Suppressor macrophage treated with lipopolysaccharide for 4 hours (primary cell): Measurements from ENCODE around the gene ANTXR2.

Source experiments
- DNase-seq: peaks from one replicate; pipeline ENCODE4 v3.0.0-alpha.2; 2020

Gene ANTXR2

GRCh38 chr4:80091688-80092087, 18.7 kb upstream of the ANTXR2 start:
- no peak for DNase-seq

GRCh38 chr4:80091184-80091583, 18.2 kb upstream of the ANTXR2 start:
- DNase-seq, result no peak

GRCh38 chr4:80090090-80090489, 17.1 kb upstream of the ANTXR2 start:
- peak; percentile 43 for DNase-seq

GRCh38 chr4:80088471-80088870, 15.4 kb upstream of the ANTXR2 start:
- no peak for DNase-seq

DNA sequence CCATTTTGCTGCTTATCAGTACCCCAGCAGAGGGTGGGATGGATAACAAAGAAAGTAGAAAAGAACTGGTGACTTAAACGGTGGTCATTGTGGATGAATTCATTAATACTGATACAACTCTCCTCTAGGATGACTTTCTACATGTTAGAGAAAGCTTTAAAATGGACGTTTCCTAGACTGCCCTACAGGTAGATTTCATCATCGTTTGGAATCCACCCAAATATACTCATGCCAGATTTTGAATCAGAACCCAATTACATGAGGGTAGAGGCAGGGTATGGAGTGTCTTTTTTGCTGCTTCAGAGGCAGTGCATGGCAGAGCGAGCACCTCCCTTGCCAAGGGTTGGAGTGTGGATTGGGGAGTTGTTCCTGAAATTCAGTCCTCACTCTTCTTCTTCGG, 13.3 kb upstream of the ANTXR2 start:
- DNase-seq, result no peak

DNA sequence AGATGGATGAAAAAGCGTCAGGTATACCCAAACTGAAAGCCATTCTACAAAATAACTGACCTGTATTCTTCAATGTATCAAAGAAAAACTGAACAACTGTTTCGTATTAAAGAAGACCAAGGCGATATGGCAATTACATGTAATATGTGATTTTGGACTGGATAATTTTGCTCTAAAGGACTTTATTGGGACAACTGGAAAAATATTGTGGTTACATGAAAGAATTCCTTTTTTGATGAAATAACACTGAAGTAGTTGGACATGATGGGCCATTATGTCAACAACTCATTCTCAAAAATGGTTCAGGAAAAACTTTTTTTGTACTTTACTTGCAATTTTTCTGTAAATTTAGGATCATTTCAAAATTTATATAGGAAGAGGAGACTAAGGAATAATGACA, 12.1 kb upstream of the ANTXR2 start:
- no peak for DNase-seq

- DNase-seq, result no peak
Measured at GRCh38 chr4:80082693-80083092, 9.7 kb upstream of the ANTXR2 start.

- no peak for DNase-seq
Measured at GRCh38 chr4:80081566-80081965, 8.5 kb upstream of the ANTXR2 start.

GRCh38 chr4:80079255-80079923, 6.4 kb upstream of the ANTXR2 start:
- peak; percentile 59 for DNase-seq

DNA sequence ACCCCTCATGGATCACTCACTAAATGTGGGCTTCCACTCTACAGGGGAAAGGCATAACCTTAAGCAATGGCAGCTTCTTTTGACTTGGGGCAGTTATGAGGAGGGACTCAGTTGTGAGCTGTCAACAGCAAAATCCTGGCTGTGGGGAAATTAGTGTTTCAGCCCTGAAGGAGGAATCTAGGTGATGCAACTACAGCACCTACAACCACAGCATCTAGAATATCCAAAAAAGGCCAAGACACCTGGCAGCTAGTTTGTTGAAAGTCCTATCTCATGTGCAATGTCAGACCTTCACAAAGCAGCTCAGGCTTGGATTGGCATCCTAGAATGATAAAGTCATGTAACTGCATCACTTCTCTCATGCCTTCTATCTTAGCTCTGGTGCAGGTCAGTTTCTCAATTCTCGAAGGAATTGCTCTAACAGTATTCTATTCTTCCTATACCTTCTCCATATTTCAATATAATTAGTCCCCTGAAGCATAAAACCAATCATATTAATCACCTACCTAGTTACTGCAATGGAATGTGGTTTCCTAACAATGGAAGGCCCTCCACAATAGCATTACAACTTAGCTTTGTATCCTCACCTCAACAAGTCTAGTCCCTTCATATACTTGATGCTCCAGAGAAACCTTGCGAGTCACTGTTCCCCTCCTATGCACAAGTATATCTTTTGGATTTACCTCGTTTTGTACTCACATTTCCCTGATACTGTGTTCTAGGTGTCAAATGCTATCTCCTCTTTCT, 5.5 kb upstream of the ANTXR2 start:
- DNase-seq, result no peak

DNA sequence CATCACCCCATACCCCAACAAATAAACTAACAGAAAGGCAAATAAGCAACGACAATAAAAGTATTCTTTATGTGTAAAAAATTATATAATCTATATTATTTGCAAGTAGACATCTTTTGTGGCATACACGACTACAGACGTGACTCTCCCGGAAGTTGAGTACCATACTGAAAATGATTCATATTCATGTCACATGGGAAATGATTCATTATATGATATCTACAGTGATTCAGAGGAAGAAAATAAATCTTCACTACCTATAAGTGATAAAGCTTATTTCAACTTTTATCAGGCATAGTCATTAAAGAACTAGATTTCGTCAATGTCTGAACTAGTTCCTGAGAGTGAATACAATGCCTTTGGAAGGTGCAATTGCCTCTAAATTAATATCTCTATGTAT, 4.6 kb upstream of the ANTXR2 start:
- DNase-seq, result peak; percentile 78

GRCh38 chr4:80076681-80077080, 3.7 kb upstream of the ANTXR2 start:
- DNase-seq, result peak; percentile 89

DNA sequence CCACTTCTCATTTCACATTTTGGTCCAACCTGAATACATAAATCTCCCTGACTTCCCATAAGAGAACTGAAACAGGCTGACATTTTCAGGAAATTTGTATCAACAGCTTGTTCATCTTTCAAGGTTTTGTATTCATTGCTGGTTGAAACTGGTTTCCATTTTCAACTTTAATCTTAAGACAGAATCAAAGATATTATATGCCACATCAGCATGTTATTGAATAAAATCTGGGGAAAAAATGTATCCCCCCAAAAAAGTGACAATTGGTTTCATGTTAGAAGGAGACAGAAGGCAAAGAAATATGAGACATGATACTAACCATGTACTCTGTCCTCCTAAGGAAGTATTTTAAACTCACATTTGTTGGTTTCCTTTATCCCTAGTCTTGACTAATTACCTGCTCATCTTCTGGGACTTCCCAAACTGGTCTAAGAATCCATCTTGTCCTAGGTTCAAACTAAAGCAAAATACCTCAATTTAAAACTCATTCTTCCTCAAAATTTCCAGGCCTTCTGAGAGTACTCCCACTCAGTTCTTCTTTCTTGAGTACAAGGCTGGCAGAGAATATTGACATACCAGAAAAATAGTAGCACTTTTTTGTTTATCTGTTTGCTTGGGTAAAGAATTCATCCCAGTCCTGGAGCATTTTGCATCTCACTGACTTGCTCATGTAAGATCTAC, 3.1 kb upstream of the ANTXR2 start:
- DNase-seq, result peak; percentile 65

DNA sequence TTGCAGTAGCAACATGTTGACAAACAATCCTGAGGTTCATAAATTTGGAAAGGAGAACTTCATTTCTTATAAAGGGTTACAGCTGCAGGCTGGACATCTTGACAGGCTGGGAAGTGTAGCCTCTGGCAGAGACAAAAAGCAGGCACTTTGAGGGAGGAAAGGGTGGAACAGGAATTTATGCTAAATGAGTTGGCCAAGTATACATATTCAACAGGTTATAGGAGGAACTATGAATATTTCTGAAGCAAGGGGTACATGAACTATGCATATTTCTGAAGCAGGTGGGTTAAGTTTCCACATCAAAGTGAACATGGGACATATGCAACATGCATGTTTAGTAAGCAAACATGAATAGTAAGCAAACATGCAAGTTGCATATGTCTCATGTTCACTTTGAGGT, 1.6 kb upstream of the ANTXR2 start:
- no peak for DNase-seq

DNA sequence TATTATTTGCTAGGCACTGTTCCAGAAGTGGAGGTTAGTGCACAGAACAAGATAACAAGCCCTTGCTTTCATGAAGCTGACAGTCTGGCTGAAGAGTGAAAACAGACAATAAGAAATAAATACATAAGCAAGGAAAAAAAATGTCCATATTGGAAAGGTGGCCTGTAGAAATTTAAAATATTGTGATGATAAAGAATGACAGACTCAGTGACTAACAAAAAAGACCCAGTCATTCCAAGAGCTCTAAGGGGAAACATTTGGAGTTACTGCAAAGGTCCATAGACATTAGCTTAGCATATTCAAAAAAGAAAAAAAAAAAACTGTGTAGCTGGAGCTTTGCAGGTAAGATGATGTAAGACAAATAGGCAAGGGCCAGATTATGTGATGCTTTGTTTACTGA, 1.0 kb upstream of the ANTXR2 start:
- DNase-seq, result no peak

GRCh38 chr4:80073473-80074008, 512 bp upstream of the ANTXR2 start:
- DNase-seq, result no peak

DNA sequence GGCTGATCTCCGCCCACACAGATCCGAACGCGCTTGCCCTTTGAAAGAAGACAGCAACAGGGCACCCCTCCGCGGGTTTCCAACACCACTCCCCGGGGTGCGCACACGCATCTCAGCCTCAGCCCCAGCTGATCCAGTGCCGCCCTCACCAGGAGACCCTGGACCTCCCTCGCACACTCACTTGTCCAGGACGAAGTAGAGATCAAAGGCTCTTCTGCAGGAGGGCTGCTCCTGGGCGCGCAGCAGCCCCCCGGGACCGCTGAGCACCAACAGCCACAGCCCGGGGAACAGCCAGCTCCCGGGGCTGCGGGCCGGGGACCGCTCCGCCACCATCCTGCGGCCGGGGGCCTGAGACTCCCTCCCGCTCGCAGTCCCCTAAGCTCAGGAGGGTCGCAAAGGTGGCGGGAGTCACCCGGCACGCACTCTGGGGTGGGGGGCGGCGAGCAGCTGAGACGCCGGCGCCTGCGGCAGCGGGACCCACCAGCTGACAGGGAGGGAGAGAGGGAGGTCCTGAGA, 743 bp downstream of the ANTXR2 start:
- DNase-seq, result peak; percentile 53

DNA sequence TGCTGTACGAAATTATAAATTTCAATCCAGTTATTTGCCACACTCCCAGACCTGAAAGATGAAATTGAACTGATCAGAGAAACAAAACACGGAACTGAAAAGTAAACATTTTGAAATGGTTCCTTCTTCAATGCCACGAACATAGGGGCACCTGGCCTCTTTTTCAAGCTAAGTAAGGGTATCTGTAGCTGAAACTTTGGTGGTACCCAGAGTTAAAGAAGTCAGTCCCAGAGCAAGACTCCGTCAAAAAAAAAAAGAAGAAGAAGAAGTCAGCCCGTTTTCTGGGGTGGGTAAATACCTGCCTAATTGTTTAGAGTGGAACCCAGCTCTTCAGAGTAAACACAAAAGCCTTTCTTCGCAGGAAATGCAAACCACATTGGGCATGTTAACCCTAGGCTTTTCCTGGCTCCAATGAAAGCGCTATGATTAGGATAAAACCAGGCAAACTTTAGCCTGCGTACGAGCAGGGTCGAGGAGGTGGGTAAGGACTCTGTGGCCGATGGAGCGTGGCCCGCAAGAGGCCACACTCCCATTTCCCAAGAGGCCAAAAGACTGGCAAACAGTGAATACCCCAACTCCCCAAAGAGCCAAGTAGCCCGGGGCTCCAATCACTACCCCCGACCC, 1.3 kb downstream of the ANTXR2 start:
- DNase-seq, result no peak

GRCh38 chr4:80070880-80071603, 2.0 kb downstream of the ANTXR2 start:
- DNase-seq, result no peak

DNA sequence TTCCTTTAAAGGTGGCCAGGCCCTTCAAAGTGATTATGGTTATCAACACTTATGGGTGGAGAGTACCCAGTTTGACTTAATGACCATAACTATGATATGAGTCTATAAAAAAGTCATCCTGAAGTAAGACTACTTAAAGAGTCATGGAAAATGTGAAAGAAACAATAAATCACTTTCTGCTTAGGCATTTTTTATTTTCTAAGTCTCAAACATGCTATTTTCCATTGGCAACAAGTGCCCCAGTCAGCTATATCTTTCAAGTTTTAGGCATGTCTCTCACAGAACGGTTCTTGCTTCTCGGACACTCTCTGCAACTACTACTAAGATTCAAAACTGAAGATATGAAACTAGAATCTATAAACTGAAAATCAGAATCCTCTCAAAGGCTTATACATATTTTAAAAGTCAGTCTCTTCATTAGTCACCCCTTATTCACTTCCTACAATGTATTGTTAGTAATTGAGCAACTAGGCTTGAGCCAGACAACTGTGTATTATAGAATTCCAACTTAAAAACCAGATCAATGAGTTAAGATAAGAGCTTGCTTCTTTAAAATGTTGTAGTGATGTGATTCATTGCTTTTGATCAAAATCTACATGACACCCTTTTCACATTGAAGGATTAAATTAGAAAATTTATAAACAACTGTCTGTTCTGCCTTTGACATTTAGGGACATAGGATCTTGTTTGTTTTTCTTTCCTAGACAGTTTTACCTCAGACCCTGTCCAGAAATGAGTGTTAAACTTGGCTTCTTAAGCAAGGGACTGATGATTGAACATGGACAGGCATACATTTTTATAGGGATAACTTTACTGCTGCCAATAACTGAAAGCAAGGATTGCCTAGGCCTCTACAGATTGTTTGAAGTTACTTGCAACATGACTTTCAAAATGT, 2.9 kb downstream of the ANTXR2 start:
- peak; percentile 66 for DNase-seq

DNA sequence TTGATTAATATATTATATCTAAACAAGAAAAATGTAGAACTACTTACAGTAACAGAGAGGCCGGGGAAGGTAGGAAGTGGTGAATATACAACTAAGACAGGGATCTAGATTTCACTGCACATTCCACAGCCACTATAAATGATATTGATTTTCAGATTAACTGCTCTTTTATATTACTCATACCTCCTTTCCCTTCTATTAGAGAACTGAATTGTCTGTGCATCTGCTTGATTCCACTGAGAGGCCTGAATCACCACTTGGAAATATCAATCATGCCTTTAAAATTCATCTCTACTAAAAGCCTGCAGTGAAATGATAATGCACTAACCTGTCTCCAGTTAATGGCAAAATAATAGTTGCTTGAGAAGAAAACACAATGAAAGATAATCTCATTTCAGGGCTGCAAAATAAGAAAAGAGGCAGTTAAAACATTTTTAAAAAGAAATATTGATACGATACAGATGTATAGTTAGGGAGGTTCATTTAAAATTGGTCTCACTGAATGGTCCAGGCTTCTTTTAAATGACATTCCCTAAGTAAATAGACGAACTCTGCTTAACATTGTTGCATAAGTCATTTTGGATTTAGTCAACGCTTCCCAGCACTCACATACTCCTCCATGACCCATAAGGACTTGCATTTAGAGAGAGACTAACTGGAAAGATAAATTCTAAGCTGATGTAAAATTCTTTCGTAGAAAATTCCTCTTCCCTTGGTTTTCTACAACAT, 3.8 kb downstream of the ANTXR2 start:
- DNase-seq, result no peak
